Measurements from ENCODE around the gene LINC00632.

DNA sequence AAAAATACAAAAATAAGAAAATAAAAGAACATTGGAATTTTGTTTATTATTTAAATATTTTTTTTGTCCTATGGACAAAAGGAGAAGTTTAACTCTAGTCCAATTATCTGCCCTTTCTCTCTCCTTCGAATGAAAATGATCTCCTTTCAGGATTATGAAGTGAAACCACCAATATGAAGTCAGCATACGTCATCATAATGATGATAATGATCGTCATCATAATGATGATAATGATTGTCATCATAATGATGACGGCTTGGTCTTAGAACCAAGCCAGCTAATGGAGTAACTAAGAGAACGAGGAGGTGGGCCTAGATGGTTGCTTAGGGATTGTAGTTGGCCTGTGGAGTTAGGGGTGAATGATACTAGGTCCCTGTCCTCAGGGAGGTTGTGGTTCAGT, 21.9 kb upstream of the LINC00632 start:
- TF ChIP-seq CTCF (IDR thresholded peaks at IDR 0.05; ENCODE audit: low read depth, low read length, poor library complexity, severe bottlenecking) (no peak), EZH2phosphoT487 (IDR thresholded peaks at IDR 0.05; ENCODE audit: borderline replicate concordance, low read length) (no peak)
